Keratinocyte (primary cell): Measurements from ENCODE around the gene CTCF. TPM values are rescaled to one million over a fixed set of nuclear protein-coding genes. Genes with fewer than 3 reads are reported as not detected.

Experiments used
- DNase-seq: peaks from one replicate; pipeline ENCODE4 v3.0.0-alpha.2; 2011; ENCODE audit warnings: low read depth, missing footprints, low spot score
- FAIRE-seq: peaks from 2 replicates; lab custom pipeline; 2011; peaks lifted over from hg19 to GRCh38; lab: Jason Lieb, UNC
- H2AFZ ChIP-seq: 2 replicates; pipeline ENCODE4 v1.6.0; 2012; ENCODE audit warnings: low read length, control low read depth, inconsistent platforms; ENCODE audit not compliant: control insufficient read depth
- H3K27ac ChIP-seq: 2 replicates; pipeline ENCODE4 v1.5.1; 2011; ENCODE audit warnings: low read length; ENCODE audit not compliant: control insufficient read depth, insufficient read depth
- H3K27me3 ChIP-seq: 3 replicates; pipeline ENCODE4 v1.6.0; 2011; ENCODE audit warnings: low read length; ENCODE audit not compliant: control insufficient read depth, insufficient read depth; ENCODE audit errors: extremely low read depth
- H3K36me3 ChIP-seq, 2 experiments: 2 replicates in 1 of 2; 3 replicates in 1 of 2; pipeline ENCODE4 v1.5.1; 2011; ENCODE audit warnings: low read length in 2 of 2, mild to moderate bottlenecking in 1 of 2; ENCODE audit not compliant: control insufficient read depth in 2 of 2, insufficient read depth in 2 of 2; ENCODE audit errors: extremely low read depth in 1 of 2
- H3K4me1 ChIP-seq: 3 replicates; pipeline ENCODE4 v1.5.1; 2011; ENCODE audit warnings: low read length; ENCODE audit not compliant: control insufficient read depth, insufficient read depth; ENCODE audit errors: extremely low read depth
- H3K4me2 ChIP-seq: 3 replicates; pipeline ENCODE4 v1.6.0; 2011; ENCODE audit warnings: low read depth, low read length; ENCODE audit not compliant: control insufficient read depth, insufficient read depth; ENCODE audit errors: extremely low read depth
- H3K4me3 ChIP-seq, 3 experiments: fragments of 200-600 bp in 1 of 3; sonication (generic) in 1 of 3; 2 replicates in 2 of 3; 3 replicates in 1 of 3; pipeline ENCODE4 v1.5.1; 2011 to 2016; ENCODE audit warnings: low read length in 3 of 3, mild to moderate bottlenecking in 3 of 3, control low read depth in 2 of 3, inconsistent platforms in 1 of 3, low read depth in 1 of 3, mixed read lengths in 1 of 3, mixed run types in 1 of 3, moderate library complexity in 1 of 3; ENCODE audit not compliant: control insufficient read depth in 2 of 3, insufficient read depth in 2 of 3; ENCODE audit errors: extremely low read depth in 1 of 3
- H3K79me2 ChIP-seq: 2 replicates; pipeline ENCODE4 v1.6.0; 2012; ENCODE audit warnings: low read length; ENCODE audit not compliant: control insufficient read depth, insufficient read depth
- H3K9ac ChIP-seq: 3 replicates; pipeline ENCODE4 v1.6.0; 2011; ENCODE audit warnings: low read length; ENCODE audit not compliant: control insufficient read depth, insufficient read depth; ENCODE audit errors: extremely low read depth
- H3K9me1 ChIP-seq: 3 replicates; pipeline ENCODE4 v1.6.0; 2011; ENCODE audit warnings: low read length; ENCODE audit not compliant: control insufficient read depth, insufficient read depth; ENCODE audit errors: extremely low read depth
- H3K9me3 ChIP-seq: 2 replicates; pipeline ENCODE4 v1.5.1; 2012; ENCODE audit warnings: low read depth, low read length; ENCODE audit not compliant: control insufficient read depth
- H4K20me1 ChIP-seq: 3 replicates; pipeline ENCODE4 v1.6.0; 2011; ENCODE audit warnings: low read length; ENCODE audit not compliant: control insufficient read depth, insufficient read depth; ENCODE audit errors: extremely low read depth
- CTCF ChIP-seq, 3 experiments: IDR thresholded peaks in 1 of 3; conservative IDR thresholded peaks in 1 of 3; optimal IDR thresholded peaks in 1 of 3; 2 replicates in 2 of 3; 3 replicates in 1 of 3; pipeline versions ENCODE3 to v1.5.1; 2011; ENCODE audit warnings: low read length in 3 of 3, mild to moderate bottlenecking in 3 of 3, moderate library complexity in 2 of 3, control low read depth in 1 of 3, inconsistent platforms in 1 of 3; ENCODE audit not compliant: insufficient read depth in 2 of 3; ENCODE audit errors: extremely low read depth in 1 of 3
- EZH2 ChIP-seq: IDR thresholded peaks from one replicate; pipeline ENCODE4 v1.6.1; 2012; ENCODE audit warnings: inconsistent platforms, mild to moderate bottlenecking, low read length, moderate library complexity
- dilution Hi-C: fragments of 300-500 bp; cut with MboI; formaldehyde crosslinking; loops from one replicate; pipeline ENCODE4 v1.7.0; 2020; ENCODE audit warnings: low sequenced_read_pairs; ENCODE audit not compliant: extremely low pct_ligation_motif_present
- polyA plus RNA-seq, 5 experiments: library from polyadenylated mRNA; depleted of rRNA in 3 of 5; stranded (reverse) in 3 of 5; stranded (forward) in 1 of 5; unstranded in 1 of 5; fragments of >200 nt; gene quantifications; 1 replicate in 1 of 5; 2 replicates in 3 of 5; 3 replicates in 1 of 5; pipeline versions ENCODE4 v1.2.1 to v1.2.3, GENCODE V29; 2011 to 2012; ENCODE audit warnings: missing spikeins in 2 of 5, low read depth in 1 of 5, low replicate concordance in 1 of 5

Gene CTCF
- polyA plus RNA-seq, 1 donor (not counting 4 experiments of a cell fraction or from before 2014, with no cell fraction given), result 21.4 TPM

GRCh38 chr16:67608364-67608763, 46.0 kb downstream of the CTCF start:
- H3K4me2 ChIP-seq, result no peak overlapping the region
- FAIRE-seq (no peak), DNase-seq (no peak)
- no peaks in the 10 kb centered on the region for H3K27me3 ChIP-seq
- no peak overlapping the region for H3K9ac ChIP-seq
- no peak overlapping the region for H3K4me3 ChIP-seq
- no peaks in the 10 kb centered on the region for H4K20me1 ChIP-seq
- H3K36me3 ChIP-seq, result peaks cover 8 to 15% of the 10 kb centered on the region in 2 experiments
- no peak overlapping the region for H2AFZ ChIP-seq
- TF ChIP-seq EZH2 (no peak), CTCF (optimal IDR thresholded peaks at IDR 0.05 in 1 of 3, IDR thresholded peaks at IDR 0.05 in 1 of 3, conservative IDR thresholded peaks at IDR 0.05 in 1 of 3; ENCODE audit: extremely low read depth in 1 of 3, insufficient read depth in 2 of 3, low read length in 3 of 3) (no peak)
- H3K27ac ChIP-seq, result no peak overlapping the region
- peaks cover 36% of the 10 kb centered on the region for H3K79me2 ChIP-seq
- H3K9me3 ChIP-seq, result no peaks in the 10 kb centered on the region
- dilution Hi-C loops, result no loop called here
- H3K4me1 ChIP-seq, result no peaks in the 10 kb centered on the region
- no peaks in the 10 kb centered on the region for H3K9me1 ChIP-seq

GRCh38 chr16:67613808-67614207, 51.5 kb downstream of the CTCF start:
- Histone ChIP-seq H3K9ac (no peak overlapping the region), H3K79me2 (peaks cover 6% of the 10 kb centered on the region), H3K9me3 (no peaks in the 10 kb centered on the region), H3K4me2 (no peak overlapping the region), H3K27ac (no peak overlapping the region), H4K20me1 (no peaks in the 10 kb centered on the region), H3K27me3 (no peaks in the 10 kb centered on the region), H3K4me1 (no peaks in the 10 kb centered on the region), H3K36me3 (peaks cover 16 to 20% of the 10 kb centered on the region in 2 experiments), H3K4me3 (no peak overlapping the region), H3K9me1 (no peaks in the 10 kb centered on the region), H2AFZ (no peak overlapping the region)
- TF ChIP-seq EZH2 (no peak), CTCF (optimal IDR thresholded peaks at IDR 0.05 in 1 of 3, IDR thresholded peaks at IDR 0.05 in 1 of 3, conservative IDR thresholded peaks at IDR 0.05 in 1 of 3; ENCODE audit: extremely low read depth in 1 of 3, insufficient read depth in 2 of 3, low read length in 3 of 3) (peak in 2 of 3 experiments; percentile 7 to 45)
- dilution Hi-C loops, result no loop called here
- FAIRE-seq, result no peak
- no peak for DNase-seq
